ENCODE data around the gene HACD4. TPM values are rescaled to one million over a fixed set of nuclear protein-coding genes. Genes with fewer than 3 reads are reported as not detected.

Gene HACD4
- total and polyA plus RNA-seq, 2 donors (not counting 3 experiments of a cell fraction or from before 2014, with no cell fraction given), result 1.3 to 1.4 TPM

DNA sequence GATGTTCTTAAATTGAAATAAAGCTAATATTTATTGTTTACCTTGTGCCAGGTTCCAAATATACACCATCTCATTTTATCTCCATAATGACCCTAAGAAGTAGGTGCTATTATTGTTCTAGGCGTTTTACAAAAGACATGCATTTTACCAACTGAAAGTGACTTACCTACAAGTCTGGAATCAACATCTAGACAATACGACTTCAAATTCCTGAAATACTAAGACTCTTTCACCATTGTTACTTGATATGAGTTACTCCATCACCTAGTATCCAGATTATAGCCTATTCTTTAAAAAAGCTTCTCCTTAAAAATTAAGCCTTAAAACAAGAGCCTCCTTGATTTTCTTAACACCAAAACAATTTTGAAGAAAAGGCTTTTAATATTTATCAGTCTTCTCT lies 13.3 kb downstream of the HACD4 start:
- Histone ChIP-seq H2AFZ (ENCODE audit: low read depth, low read length) (no peak overlapping the region), H3K79me2 (ENCODE audit: control insufficient read depth, insufficient read depth, low read length) (no peaks in the 10 kb centered on the region), H3K4me2 (ENCODE audit: insufficient read depth, low read length) (no peak overlapping the region), H3K4me1 (ENCODE audit: control insufficient read depth, extremely low read depth, insufficient read depth, low read length) (no peaks in the 10 kb centered on the region), H3K36me3 (ENCODE audit: control insufficient read depth in 2 of 2, extremely low read depth in 1 of 2, insufficient read depth in 2 of 2, low read length in 2 of 2) (no peaks in the 10 kb centered on the region), H3K9ac (replicated peaks; ENCODE audit: extremely low read depth, insufficient read depth, low read length) (no peak overlapping the region), H3K9me1 (replicated peaks; ENCODE audit: control insufficient read depth, extremely low read depth, insufficient read depth, low read length) (no peaks in the 10 kb centered on the region), H3K27ac (ENCODE audit: insufficient read depth, low read depth, low read length) (no peak overlapping the region), H3K4me3 (replicated peaks in 1 of 3; ENCODE audit: insufficient read depth in 1 of 3, low read depth in 1 of 3, low read length in 3 of 3) (no peak overlapping the region), H4K20me1 (replicated peaks; ENCODE audit: control insufficient read depth, extremely low read depth, insufficient read depth, low read length) (no peaks in the 10 kb centered on the region), H3K9me3 (replicated peaks; ENCODE audit: control insufficient read depth, insufficient read depth, low read length) (no peaks in the 10 kb centered on the region), H3K27me3 (ENCODE audit: control insufficient read depth in 2 of 2, insufficient read depth in 2 of 2, low read length in 2 of 2) (no peaks in the 10 kb centered on the region)
- TF ChIP-seq MYC (IDR thresholded peaks at IDR 0.05; ENCODE audit: low read depth, low read length) (no peak), EZH2 (IDR thresholded peaks at IDR 0.05; ENCODE audit: borderline replicate concordance, low read depth, low read length, severe bottlenecking) (no peak), POLR2A (IDR thresholded peaks at IDR 0.05; ENCODE audit: low read depth, low read length) (no peak), GATA2 (IDR thresholded peaks at IDR 0.05; ENCODE audit: insufficient read depth, insufficient read length, low read depth, low read length) (no peak), CTCF (IDR thresholded peaks at IDR 0.05; ENCODE audit: extremely low read depth in 1 of 2, insufficient read depth in 1 of 2, low read depth in 1 of 2, low read length in 2 of 2) (no peak), FOS (IDR thresholded peaks at IDR 0.05; ENCODE audit: borderline replicate concordance, insufficient read depth, low read length) (no peak), JUN (IDR thresholded peaks at IDR 0.05; ENCODE audit: borderline replicate concordance, insufficient read depth, insufficient read length, low read depth) (no peak), POLR2AphosphoS5 (IDR thresholded peaks at IDR 0.05; ENCODE audit: insufficient read depth, low read depth, low read length) (no peak)
- TF ChIP-seq, protein P1, sequence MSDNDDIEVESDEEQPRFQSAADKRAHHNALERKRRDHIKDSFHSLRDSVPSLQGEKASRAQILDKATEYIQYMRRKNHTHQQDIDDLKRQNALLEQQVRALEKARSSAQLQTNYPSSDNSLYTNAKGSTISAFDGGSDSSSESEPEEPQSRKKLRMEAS (IDR thresholded peaks at IDR 0.05; ENCODE audit: insufficient read depth, insufficient read length), result no peak
- FAIRE-seq (no peak), DNase-seq (ENCODE audit: low read depth, low spot score) (no peak)
- intact Hi-C loops (cut with micrococcal nuclease) (no loop called here), dilution Hi-C loops (cut with MboI; ENCODE audit: extremely low pct_ligation_motif_present, low sequenced_read_pairs) (no loop called here)
- CTCF ChIA-PET, result interaction anchor here (0.9 to 3.2 kb wide), 5 partner anchors 9 to 93 kb away, joined by 3 to 9 read pairs (median 4); no protein-coding TSS in a partner anchor
- POLR2A ChIA-PET, result no interaction called here
- BruUV-seq (replicated peaks), result no TSS peak
